GM21381 (cell line): ENCODE data around the gene GAL3ST1.

Experiments used
- ATAC-seq: cut with Tn5 transposase; IDR thresholded peaks from one replicate; pipeline ENCODE4 v1.9.1; 2021; ENCODE audit warnings: mild to moderate bottlenecking, moderate library complexity; ENCODE audit not compliant: unreplicated experiment

The GAL3ST1 gene

DNA sequence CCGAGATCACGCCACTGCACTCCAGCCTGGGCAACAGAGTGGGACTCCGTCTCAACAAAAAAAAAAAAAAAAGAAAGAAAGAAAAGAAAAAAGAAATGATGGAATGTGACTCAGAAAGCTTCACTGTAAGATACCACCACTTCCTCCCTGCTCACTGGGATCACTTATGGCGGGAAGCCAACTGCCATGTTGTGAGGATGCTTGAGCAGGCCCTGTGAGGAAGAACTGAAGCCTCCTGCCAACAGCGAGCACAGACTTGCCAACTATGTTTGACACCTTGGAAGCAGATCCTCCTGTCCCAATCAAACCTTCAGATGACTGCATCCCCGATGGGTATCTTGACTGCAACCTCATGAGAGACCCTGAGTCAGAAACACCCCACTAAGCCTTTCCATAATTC is 36.2 kb downstream of the GAL3ST1 start:
- ATAC-seq, result no peak

DNA sequence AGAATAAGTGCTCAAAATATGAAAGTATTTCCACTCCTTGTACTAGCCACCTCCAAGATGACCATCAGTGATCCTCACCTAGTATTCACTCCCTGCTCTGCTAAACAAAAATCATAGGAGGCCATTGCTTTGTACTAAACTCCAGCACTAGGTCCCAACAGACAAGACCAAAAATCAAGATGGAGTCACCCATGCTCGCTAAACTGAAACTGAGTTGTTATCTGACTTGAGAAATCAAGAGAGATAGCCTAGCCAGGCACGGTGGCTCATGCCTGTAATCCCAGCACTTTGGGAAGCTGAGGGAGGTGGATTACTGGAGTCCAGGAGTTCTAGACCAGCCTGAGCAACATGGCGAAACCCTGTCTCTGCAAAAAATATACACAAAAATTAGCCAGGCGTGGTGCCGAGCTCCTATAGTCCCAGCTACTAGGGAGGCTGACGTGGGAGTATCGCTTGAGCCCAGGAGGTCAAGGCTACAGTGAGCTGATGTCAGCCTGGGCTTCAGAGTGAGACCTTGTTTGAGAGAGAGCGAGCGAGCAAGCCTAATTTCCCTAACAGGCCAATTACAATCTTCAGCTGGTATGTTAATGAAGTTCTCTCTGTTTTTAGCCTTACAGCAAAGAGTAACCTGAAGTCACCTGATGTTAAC is 37.3 kb downstream of the GAL3ST1 start:
- ATAC-seq, result no peak

DNA sequence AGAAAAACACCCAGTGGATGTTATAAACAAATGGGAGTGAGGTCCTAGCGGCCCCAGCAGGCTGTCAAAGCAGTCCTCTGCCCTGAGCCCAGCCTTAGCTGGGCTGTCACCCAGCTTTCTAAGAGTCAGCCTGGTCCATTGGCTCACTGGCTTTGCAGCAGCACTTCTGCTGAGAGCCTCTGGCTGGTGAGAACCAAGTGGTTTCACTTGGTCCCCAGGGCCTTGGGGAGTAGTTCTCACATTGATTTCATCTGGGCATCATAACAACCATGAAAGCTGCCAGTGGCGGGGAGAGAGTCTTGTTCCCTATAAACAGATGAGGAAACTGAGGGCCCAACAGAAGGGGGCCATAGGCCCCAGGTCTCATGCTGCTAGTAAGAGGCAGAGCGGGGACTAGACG is 39.3 kb downstream of the GAL3ST1 start:
- ATAC-seq, result no peak

DNA sequence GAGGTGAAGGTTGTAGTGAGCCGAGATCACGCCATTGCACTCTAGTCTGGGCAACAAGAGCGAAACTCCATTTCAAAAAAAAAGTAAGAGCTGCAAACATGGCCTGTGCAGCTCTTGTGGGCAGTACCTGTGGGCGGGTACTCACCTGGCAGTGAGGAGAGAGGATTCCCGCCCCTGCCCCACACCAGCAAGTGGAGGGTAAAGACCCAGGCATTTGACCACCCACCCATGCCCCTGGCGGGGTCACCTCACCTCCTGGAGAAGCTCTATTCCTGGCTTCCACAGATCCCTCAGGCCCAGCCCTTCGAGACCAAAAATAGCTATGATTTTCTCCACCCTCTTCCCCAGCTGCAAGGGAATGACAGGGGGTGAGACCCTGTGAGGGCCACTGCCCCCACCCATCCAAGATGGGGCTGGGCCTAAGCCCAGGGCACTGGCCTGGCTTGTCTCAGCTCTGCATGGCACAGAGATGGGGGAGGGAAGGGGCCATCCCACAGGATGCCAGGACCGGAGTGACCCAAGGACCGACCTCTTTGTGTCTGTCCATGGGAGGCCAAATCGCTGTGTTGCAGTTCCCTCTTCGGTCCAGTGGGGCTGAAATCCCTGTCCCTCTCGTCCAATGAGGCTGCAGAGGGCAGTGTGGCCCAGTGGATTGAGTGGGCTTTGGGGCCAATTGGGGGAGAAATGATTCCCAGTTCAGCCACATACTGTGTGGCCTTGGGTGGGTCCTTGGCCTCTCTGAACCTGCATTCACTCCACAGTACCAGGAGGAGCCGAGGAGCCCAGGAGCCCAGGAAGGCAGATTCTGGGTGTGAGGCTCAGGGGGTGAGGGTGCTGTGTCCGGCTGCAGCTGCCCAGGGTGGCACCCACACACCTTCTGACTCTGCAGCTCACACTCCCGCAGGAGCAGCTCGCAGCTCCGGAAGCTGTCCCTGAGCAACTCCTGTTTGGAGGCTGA is 42.5 kb downstream of the GAL3ST1 start:
- no peak for ATAC-seq

DNA sequence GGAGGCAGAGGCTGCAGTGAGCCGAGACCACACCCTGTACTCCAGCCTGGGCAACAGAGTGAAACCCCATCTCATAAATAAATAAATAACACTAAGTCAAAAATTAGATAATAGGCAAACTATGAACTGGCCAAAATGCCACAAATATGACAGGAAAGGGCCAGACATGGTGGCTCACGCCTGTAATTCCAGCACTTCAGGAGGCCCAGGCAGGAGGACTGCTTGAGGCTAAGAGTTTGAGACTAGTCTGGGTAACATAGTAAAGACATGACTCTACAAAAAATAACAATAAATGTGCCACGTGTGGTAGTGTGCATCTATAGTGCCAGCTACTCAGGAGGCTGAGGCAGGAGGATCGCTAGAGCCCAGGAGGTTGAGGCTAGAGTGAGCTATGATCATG is 47.8 kb downstream of the GAL3ST1 start:
- no peak for ATAC-seq

DNA sequence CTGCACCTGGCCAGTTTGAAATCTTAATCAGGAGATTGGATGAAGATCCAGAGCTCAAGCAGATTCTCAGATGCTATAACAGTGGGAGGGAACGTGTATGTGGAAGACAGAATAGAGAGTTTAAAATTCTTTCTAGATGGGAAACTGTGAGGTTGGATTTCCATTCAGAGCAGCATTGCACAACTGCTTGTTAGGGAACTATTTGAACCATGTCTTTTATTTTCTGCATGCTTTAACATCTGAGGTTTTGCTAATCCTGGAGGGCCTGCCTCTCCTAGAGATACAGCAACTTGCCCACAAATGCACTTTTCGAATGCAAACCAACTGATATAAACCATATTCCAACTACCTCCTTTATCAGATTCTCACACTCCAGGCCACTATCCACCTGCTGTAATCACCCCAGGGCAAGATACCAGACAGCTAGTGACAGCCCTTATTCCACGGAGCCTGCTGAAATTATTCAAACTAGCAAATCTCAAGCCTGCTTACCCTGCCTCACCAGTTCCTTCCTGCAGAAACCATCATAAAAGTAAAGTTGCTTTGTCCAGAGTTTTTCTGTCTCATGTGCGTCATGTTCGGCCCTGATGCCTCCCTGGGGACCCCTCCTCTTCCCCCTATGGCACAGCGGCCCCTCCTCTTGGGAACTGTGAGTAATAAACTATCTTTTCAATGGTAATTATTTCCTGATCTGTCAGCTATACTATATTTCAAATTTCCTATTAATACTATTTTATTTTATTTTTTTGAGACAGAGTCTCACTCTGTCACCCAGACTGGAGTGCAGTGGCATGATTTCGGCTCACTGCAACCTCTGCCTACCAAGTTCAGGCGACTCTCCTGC is 50.6 kb downstream of the GAL3ST1 start:
- no peak for ATAC-seq

DNA sequence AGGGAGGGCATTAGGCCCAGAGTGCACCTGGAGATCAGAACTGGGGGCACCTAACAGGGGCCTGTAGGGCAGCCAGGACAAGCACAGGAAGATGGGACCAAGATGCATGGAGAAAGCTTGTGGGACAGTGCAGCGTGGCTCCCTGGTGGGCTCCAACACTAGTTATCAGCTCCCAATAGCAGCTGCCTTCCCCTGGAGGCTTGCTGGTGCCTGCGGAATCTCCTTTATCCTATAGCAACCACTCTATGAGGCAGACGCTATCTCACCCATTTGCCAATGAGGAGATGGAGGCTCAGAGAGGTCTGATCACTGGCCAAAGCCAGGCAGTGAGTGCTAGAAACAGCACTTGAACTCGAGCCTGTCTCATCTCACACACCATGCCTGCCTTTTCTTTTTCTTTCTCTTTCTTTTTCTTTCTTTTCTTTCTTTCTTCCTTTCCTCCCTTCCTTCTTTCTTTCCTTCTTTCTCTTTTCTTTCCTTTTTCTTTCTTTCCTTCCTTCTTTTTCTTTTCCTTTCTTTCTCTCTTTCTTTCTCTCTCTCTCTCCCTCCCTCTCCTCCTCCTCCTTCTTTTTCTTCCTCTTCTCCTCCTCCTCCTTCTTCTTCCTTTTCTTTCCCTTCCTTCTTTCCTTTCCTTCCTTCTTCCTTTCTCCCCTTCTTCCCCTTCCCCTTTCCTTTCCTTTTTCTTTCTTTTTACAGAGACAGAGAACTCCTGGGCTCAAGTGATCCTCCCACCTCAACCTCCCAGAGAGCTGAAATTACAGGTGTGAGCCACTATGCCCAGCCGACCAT is 52.9 kb downstream of the GAL3ST1 start:
- no peak for ATAC-seq

DNA sequence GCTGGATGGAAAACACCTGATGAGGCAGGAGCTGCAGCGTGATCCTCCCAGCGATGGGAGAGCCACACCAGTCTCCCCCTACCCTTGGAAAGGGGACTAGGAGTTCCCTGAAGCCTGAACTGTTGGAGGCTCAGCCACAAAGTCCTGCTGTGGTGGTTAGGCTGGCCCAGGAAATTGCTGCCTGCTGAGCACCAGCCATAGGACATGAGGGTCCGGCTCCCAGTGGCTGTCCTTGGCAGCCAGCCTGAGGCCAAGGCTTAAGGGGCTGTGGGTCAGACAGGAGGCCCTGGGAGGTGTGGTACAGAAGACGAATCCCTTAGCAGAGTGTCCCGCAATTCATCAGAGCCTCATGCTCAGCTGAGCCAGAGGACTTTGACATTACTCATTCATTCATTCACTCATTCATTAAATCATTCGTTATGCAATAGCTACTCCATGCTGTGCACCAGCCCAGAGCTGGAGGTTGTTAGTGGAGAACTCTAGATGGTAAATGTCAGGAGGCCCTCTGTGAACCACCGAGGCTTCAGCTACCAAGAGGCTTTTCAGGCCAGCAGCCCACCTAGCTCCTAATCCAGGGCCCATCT is 54.5 kb downstream of the GAL3ST1 start:
- no peak for ATAC-seq

DNA sequence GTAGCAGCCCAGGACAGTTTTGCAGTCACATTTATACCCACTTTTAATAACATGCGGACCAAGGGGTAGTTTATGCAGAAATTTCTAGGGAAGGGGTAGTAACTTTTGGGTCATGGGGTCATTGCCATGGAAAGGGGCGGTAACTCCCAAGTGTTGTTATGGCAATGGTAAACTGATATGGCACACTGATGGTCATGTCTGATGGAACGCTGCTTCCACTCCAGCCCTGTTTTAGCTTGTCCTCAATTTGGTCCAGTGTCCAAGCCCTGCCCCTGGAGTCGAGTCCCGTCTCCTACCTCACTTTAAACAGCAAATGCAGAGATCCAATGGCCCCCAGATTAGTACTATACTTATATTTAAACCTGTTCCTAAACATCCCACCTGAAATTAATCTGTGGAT is 57.7 kb downstream of the GAL3ST1 start:
- no peak for ATAC-seq

DNA sequence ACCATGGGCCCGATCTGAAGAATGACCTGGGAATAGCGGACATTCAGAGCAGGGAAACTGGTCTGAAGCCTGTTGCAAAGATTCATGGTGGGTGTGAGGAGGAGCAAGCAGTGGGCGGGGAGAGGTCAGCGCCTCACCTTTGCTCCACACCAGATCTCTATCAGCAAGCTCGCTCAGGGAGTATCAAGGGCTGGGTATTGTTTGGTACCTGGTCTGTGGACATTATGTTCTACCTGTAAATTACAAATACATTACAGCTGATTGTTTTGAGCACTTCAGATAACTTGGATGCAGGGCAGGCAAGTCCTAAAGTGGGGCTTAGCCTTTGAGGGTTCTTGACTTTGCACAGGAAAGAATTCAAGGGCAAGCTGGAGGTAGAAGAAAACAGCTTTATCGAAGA is 58.2 kb downstream of the GAL3ST1 start:
- no peak for ATAC-seq

DNA sequence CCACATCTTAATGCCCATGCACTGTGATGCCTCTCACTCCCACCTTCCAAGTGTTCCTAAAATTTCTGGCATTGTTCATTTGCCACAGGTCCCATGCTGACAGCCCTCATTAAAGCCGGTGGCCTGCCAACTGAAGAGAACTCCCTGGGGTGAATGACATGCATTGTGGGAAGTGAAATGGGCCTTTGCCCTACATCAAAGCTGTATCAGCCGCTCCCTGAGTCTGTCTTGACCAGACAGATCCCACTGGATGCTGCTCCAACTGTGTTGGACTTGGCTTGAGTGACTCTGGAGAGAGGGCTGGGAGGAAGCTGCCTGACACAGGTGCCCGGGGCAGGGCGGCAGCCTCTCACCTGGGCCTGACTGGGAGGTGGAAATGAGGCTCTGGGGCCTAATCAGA is 60.2 kb downstream of the GAL3ST1 start:
- no peak for ATAC-seq

DNA sequence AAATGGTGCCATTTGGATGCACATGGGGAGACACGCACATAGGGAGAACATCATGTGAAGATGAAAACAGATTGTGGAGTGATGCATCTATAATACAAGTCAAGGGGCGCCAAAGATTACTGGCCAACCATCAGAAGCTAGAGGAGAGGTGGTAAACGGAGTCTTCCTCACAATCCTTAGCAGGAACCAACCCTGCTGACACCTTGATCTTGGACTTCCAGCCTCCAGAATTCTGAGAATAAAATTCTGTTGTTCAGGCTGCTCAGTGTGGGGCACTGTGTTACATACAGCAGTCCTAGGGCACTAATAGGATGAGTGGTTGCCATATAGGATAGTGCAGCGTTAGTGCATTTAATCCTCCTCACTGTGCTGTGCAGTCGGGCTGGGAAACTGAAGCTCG is 61.0 kb downstream of the GAL3ST1 start:
- no peak for ATAC-seq

DNA sequence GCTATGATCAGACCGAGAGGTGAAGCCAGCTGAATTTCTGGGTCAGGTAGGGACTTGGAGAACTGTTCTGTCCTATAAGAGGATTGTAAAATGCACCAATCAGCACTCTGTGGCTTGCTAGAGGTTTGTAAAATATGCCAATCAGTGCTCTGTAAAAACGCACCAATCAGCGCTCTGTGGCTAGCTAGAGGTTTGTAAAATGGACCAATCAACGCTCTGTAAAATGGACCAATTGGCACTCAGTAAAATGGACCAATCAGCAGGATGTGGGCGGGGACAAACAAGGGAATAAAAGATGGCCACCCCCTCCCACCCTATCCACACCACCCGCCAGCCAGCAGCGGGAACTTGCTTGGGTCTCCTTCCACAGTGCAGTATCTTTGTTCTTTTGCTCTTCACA is 62.6 kb downstream of the GAL3ST1 start:
- ATAC-seq, result no peak

DNA sequence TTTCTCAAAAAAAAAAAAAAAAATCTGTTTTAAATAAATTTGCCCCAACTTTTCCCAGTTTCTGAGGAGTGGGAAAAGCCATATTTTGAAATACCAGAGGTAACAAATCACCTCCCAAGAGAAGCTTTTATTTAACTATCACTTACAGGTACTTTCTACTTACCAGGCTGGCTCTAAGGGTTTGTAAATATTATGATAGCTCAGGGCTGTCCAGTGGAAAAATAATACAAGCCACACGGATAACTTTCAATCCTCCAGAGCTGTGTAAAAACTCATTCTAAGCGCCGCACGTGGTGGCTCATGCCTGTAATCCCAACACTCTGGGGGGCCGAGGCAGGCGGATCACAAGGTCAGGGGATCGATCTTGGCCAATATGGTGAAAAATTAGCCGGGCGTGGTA is 63.4 kb downstream of the GAL3ST1 start:
- ATAC-seq, result no peak

DNA sequence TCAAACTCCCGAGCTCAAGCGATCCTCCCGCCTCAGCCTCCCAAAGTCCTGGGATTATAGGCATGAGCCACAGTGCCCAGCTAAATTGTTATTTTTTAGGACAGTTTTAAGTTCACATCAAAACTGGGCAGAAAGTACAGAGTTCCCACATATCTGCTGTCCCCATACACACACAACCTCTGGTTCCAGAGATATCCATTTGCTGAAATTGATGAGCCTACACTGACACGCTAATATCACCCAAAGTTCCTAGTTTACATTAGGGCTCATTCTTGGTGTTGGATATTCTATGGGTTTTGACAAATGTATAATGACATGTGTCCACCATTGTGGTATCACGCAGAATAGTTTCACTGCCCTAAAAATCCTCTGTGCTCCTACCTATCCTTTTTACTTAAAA is 66.2 kb downstream of the GAL3ST1 start:
- ATAC-seq, result no peak

DNA sequence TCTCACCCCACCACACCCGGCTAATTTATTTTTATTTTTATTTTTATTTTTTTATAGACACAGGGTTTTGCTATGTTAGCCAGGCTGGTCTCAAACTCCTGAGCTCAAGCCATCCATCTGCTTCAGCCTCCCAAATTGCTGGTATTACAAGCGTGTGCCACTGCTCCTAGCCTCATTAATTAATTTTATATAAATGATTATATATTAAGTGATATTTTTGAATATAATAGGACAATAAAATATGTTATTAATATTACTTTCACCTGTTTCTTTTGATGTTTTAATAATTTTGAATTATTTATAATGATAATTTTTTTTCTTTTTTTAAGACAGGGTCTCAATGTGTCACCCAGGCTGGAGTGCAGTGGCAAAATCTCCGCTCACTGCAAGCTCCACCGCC is 66.8 kb downstream of the GAL3ST1 start:
- no peak for ATAC-seq

DNA sequence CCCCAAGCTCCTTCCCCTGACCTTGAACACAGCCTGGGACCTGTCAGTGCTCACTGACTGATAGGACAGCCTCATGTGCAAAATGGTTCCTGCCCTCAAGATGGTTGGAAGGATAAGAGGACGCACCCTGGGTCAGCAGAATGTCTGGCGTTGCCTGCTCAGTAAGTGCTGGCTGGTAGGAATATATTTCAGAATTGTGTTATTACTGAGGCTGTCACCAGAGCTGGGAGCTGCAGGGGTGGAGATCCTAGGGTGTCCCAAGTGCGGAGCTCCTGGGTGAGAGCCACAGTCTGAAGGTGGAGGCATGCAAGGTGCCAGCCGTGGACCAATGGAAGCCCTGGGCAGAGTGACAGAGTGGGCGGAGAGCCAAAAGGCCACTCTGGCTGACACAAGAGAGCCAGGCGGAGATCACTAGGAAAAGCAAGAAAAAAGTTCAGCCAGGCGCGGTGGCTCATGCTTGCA is 67.9 kb downstream of the GAL3ST1 start:
- ATAC-seq, result no peak
